K562 (cell line): Measurements from ENCODE around the gene KMT2C. TPM values are rescaled to one million over a fixed set of nuclear protein-coding genes. Genes with fewer than 3 reads are reported as not detected.
A peak's percentile ranks its signal among the peaks of the same experiment; 100 is the strongest.

Experiments used
- ARID1B ChIP-seq: fragments of 450-650 bp; IDR thresholded peaks from 2 replicates; pipeline ENCODE4 v1.6.1; 2016; ENCODE audit warnings: antibody characterized with exemption, mild to moderate bottlenecking, inconsistent platforms
- CCNT2 ChIP-seq: IDR thresholded peaks from 2 replicates; pipeline ENCODE4 v1.6.1; 2011; ENCODE audit warnings: borderline replicate concordance, low read depth, mild to moderate bottlenecking, moderate library complexity, mixed read lengths, low read length; ENCODE audit not compliant: insufficient read length; ENCODE audit errors: extremely low read depth
- FOXA3 ChIP-seq, 2 experiments: fragments of 450-650 bp in 1 of 2; sonication (generic) in 1 of 2; formaldehyde crosslinking; IDR thresholded peaks in 1 of 2; conservative IDR thresholded peaks in 1 of 2; 2 replicates each; pipeline versions ENCODE4 v1.4.0 to v1.8.0; 2020 to 2022; ENCODE audit warnings: mild to moderate bottlenecking in 2 of 2, missing genetic modification reagents in 1 of 2
- FOXJ2 ChIP-seq: fragments of 200-800 bp; sonication (Bioruptor generic); IDR thresholded peaks from 2 replicates; pipeline ENCODE4 v1.6.1; 2016; ENCODE audit warnings: missing genetic modification characterization, missing compliant biosample characterization
- MNT ChIP-seq, 2 experiments: fragments of 450-650 bp; conservative IDR thresholded peaks; 2 replicates each; pipeline ENCODE4 v1.6.1; 2017; ENCODE audit warnings: mild to moderate bottlenecking in 2 of 2, moderate library complexity in 2 of 2
- NFATC3 ChIP-seq: fragments of 450-650 bp; IDR thresholded peaks from 2 replicates; pipeline ENCODE4 v1.6.1; 2017; ENCODE audit warnings: mild to moderate bottlenecking
- NFIC ChIP-seq: fragments of 450-650 bp; IDR thresholded peaks from 2 replicates; pipeline ENCODE4 v1.6.1; 2017; ENCODE audit warnings: mild to moderate bottlenecking, inconsistent platforms
- RBM22 ChIP-seq: fragments of 200-400 bp; formaldehyde crosslinking; IDR thresholded peaks from 2 replicates; pipeline ENCODE4 v1.6.1; 2018; ENCODE audit warnings: low read length, low read depth; ENCODE audit not compliant: poor library complexity, severe bottlenecking
- RBM39 ChIP-seq: fragments of 200-400 bp; formaldehyde crosslinking; optimal IDR thresholded peaks from 2 replicates; pipeline ENCODE3; 2018; ENCODE audit warnings: low read depth, low read length
- REST ChIP-seq, 2 experiments: fragments of 450-650 bp; formaldehyde crosslinking in 1 of 2; IDR thresholded peaks; 2 replicates each; pipeline versions ENCODE4 v1.4.0 to v1.6.1; 2014 to 2020; ENCODE audit warnings: mild to moderate bottlenecking in 2 of 2, borderline replicate concordance in 1 of 2, low read depth in 1 of 2
- SMAD4 ChIP-seq: fragments of 250-450 bp; sonication (Bioruptor Pico); conservative IDR thresholded peaks from 2 replicates; pipeline ENCODE4 v1.8.0; 2021; ENCODE audit warnings: inconsistent platforms, mild to moderate bottlenecking, moderate library complexity
- TEAD2 ChIP-seq: fragments of 450-650 bp; IDR thresholded peaks from 2 replicates; pipeline ENCODE4 v1.6.1; 2016; ENCODE audit warnings: missing genetic modification characterization, control low read depth, missing compliant biosample characterization
- ZNF445 ChIP-seq: fragments of 250-450 bp; sonication (Bioruptor Pico); IDR thresholded peaks from 2 replicates; pipeline ENCODE4 v1.4.0; 2020; ENCODE audit warnings: low read depth, mild to moderate bottlenecking, moderate library complexity
- ZNF639 ChIP-seq, 2 experiments: fragments of 200-800 bp in 1 of 2; sonication (Bioruptor generic) in 1 of 2; sonication (generic) in 1 of 2; formaldehyde crosslinking in 1 of 2; IDR thresholded peaks in 1 of 2; conservative IDR thresholded peaks in 1 of 2; 2 replicates each; pipeline versions ENCODE4 v1.5.0 to v1.6.1; 2016 to 2020; ENCODE audit warnings: missing compliant biosample characterization in 1 of 2, missing genetic modification characterization in 1 of 2, missing genetic modification reagents in 1 of 2
- polyA plus RNA-seq, 8 experiments: library from polyadenylated mRNA; depleted of rRNA in 4 of 8; stranded (reverse) in 5 of 8; unstranded in 3 of 8; fragments of >200 nt; fragmentation: Nextera tagmentation in 2 of 8; fragmentation: Illumina TruSeq in 1 of 8; extraction: Ambion mirVana in 2 of 8; extraction: Trizol in 1 of 8; gene quantifications; 2 replicates each; pipeline versions ENCODE4 v1.2.1 to v1.2.3, GENCODE V29; 2011 to 2014; ENCODE audit warnings: inconsistent platforms in 1 of 8, missing spikeins in 1 of 8
- total RNA-seq, 7 experiments: library from RNA; depleted of rRNA in 6 of 7; stranded (reverse); fragments of >200 nt in 6 of 7; fragmentation: Illumina TruSeq in 2 of 7; extraction: Trizol in 2 of 7; gene quantifications; 2 replicates each; pipeline versions ENCODE4 v1.2.1 to v1.2.3, GENCODE V29; 2011 to 2021; ENCODE audit warnings: low replicate concordance in 1 of 7

KMT2C gene
- total and polyA plus RNA-seq, 9 of the 15 experiments (the other 6 are each of a cell fraction or from before 2014, with no cell fraction given), result 4.9 to 67.8 (median 27.1) TPM

GRCh38 chr7:152362128-152362926 is 73.5 kb downstream of the KMT2C start (continued):
- TF ChIP-seq REST (IDR thresholded peaks at IDR 0.05; ENCODE audit: borderline replicate concordance) (0 out of 2 replicates have a peak, but pooled peaks have one; percentile 30), REST (CRISPR knock-in tag; IDR thresholded peaks at IDR 0.05; ENCODE audit: low read depth) (no peak), TEAD2 (tag) (no peak), ARID1B (peak; percentile 55), MNT (conservative IDR thresholded peaks at IDR 0.05) (peak in 1 of 2 experiments; percentile 22; a peak in 1 of 4 replicates), FOXJ2 (tag) (peak; percentile 57), SMAD4 (CRISPR knock-in tag) (0 out of 2 replicates have a peak, but pooled peaks have one; percentile 22), NFATC3 (no peak), ZNF445 (CRISPR knock-in tag) (no peak), NFIC (peak; percentile 50), CCNT2 (peak; percentile 31), RBM39 (no peak), FOXA3 (CRISPR knock-in tag; conservative IDR thresholded peaks at IDR 0.05 in 1 of 2, IDR thresholded peaks at IDR 0.05 in 1 of 2) (peak in 1 of 2 experiments; percentile 93; a peak in 2 of 4 replicates), RBM22 (peak; percentile 64), ZNF639 (CRISPR knock-in tag; conservative IDR thresholded peaks at IDR 0.05 in 1 of 2, IDR thresholded peaks at IDR 0.05 in 1 of 2) (no peak)
